ENCODE results near the gene ASB12. TPM values are rescaled to one million over a fixed set of nuclear protein-coding genes. Genes with fewer than 3 reads are reported as not detected.

The ASB12 gene
- total RNA-seq, 6 donors from 2014 or later = 0.29 to 0.46 (median 0.34) TPM; not detected in 3

DNA sequence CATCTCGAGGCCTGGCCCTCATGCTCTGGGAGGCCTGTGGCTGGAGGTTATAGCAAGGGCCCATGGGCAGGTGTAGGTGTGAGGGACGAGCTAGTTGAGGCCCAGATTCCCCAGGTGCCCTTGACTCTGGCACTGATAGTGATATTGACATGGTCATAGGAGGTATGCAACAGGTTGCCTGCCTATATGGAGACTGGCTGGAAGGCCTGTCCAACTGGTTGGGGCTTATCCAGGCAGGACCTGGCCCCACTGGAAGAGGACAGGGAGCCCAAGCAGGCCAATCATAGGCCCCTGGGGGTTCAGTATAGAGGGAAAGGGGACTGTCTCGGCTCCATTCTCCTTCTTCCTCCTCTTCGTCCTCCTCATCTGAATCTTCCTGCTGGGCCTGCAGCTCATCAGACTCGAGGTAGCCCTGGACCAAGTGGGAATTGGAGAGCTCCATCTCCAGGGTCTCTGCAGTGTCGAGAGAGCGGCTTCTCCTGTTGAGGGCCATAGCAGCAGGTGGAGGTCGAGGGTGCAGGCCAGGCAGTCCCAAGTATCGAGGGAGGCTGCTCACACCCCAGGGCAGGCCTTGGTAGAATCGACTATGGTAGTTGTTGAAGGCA, 40.2 kb downstream of the ASB12 start:
- TF ChIP-seq EP300 (IDR thresholded peaks at IDR 0.05) (no peak), POLR2AphosphoS5 (IDR thresholded peaks at IDR 0.05) (no peak), POLR2A (IDR thresholded peaks at IDR 0.05) (no peak)
- TF ChIP-seq, protein P1, sequence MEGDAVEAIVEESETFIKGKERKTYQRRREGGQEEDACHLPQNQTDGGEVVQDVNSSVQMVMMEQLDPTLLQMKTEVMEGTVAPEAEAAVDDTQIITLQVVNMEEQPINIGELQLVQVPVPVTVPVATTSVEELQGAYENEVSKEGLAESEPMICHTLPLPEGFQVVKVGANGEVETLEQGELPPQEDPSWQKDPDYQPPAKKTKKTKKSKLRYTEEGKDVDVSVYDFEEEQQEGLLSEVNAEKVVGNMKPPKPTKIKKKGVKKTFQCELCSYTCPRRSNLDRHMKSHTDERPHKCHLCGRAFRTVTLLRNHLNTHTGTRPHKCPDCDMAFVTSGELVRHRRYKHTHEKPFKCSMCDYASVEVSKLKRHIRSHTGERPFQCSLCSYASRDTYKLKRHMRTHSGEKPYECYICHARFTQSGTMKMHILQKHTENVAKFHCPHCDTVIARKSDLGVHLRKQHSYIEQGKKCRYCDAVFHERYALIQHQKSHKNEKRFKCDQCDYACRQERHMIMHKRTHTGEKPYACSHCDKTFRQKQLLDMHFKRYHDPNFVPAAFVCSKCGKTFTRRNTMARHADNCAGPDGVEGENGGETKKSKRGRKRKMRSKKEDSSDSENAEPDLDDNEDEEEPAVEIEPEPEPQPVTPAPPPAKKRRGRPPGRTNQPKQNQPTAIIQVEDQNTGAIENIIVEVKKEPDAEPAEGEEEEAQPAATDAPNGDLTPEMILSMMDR (IDR thresholded peaks at IDR 0.05) = no peak
- 76 to 97% methylated on average over 5 to 10 of the region's 10 CpGs for WGBS, 2 donors

DNA sequence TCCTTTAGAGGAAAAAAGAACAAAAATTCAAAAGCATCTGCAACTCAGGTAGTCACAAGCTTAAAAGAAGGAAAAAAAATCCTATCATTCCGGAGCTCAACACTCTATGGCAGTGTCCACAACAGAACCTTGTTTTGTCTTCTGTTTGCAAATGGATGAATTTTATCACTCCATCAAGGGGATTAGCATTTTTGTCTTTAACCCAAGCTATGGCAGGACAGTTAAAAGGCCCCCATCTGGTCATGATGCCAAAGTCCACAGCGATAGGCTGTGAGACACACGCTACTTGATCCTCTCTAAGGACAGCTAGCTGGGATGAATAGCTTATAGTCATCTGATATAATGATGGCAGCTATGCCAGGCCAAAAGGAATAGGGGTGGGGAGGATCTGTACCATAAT, 41.5 kb downstream of the ASB12 start:
- ATAC-seq (ENCODE audit: low FRiP score in 2 of 2) (no peak), DNase-seq (no peak)
- Histone ChIP-seq H3K4me3 (no peak overlapping the region), H3K27me3 (no peaks in the 10 kb centered on the region), H3K27ac (no peak overlapping the region), H3K4me1 (no peaks in the 10 kb centered on the region), H3K9me3 (no peaks in the 10 kb centered on the region), H3K36me3 (peaks cover 0 to 18% (median 5%) of the 10 kb centered on the region in 4 donors)
- WGBS, 2 donors = 82 to 96% methylated on average over 3 of the region's 3 CpGs
- TF ChIP-seq POLR2A (IDR thresholded peaks at IDR 0.05) = no peak
- no peak for TF ChIP-seq POLR2AphosphoS5 (IDR thresholded peaks at IDR 0.05)
- TF ChIP-seq EP300 (IDR thresholded peaks at IDR 0.05) = no peak
- TF ChIP-seq, protein P1 (IDR thresholded peaks at IDR 0.05) = no peak

More for the DNA sequence above, 40.2 kb downstream of the ASB12 start:
- Histone ChIP-seq H3K36me3 (peaks cover 0 to 18% (median 5%) of the 10 kb centered on the region in 4 donors), H3K4me3 (no peak overlapping the region), H3K27me3 (no peaks in the 10 kb centered on the region), H3K9me3 (no peaks in the 10 kb centered on the region), H3K4me1 (no peaks in the 10 kb centered on the region), H3K27ac (no peak overlapping the region)
- ATAC-seq (ENCODE audit: low FRiP score in 2 of 2) (no peak), DNase-seq (no peak)

DNA sequence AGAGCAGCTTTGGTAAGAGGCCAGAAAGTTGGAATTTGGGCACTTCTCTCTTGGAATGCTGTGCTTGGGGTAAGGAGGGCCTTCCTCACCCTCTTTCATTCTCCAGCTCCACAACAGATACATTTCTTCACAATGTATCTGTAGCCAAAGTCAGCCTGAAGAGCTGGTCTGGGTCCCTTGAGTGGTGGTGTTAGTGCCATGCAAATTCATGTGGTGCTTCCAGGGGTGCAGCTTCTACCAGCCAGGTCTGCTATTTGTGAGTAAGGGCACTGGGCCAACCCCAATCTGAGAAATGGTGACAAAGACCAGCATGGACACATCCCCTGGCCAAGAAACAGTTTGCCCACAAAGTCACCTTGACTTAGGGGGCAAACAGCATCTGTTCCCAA, 42.7 kb downstream of the ASB12 start:
- H3K4me3 ChIP-seq = no peak overlapping the region
- ATAC-seq (ENCODE audit: low FRiP score in 2 of 2) = no peak
- no peaks in the 10 kb centered on the region for H3K9me3 ChIP-seq
- no peaks in the 10 kb centered on the region for H3K4me1 ChIP-seq
- DNase-seq = no peak
- H3K27me3 ChIP-seq = no peaks in the 10 kb centered on the region
- H3K36me3 ChIP-seq = peaks cover 0 to 16% (median 4%) of the 10 kb centered on the region in 4 donors
- no peak overlapping the region for H3K27ac ChIP-seq
- TF ChIP-seq EP300 (IDR thresholded peaks at IDR 0.05) = no peak
- no peak for TF ChIP-seq POLR2A (IDR thresholded peaks at IDR 0.05)
- TF ChIP-seq, protein P1 (IDR thresholded peaks at IDR 0.05) = no peak
- no peak for TF ChIP-seq POLR2AphosphoS5 (IDR thresholded peaks at IDR 0.05)

DNA sequence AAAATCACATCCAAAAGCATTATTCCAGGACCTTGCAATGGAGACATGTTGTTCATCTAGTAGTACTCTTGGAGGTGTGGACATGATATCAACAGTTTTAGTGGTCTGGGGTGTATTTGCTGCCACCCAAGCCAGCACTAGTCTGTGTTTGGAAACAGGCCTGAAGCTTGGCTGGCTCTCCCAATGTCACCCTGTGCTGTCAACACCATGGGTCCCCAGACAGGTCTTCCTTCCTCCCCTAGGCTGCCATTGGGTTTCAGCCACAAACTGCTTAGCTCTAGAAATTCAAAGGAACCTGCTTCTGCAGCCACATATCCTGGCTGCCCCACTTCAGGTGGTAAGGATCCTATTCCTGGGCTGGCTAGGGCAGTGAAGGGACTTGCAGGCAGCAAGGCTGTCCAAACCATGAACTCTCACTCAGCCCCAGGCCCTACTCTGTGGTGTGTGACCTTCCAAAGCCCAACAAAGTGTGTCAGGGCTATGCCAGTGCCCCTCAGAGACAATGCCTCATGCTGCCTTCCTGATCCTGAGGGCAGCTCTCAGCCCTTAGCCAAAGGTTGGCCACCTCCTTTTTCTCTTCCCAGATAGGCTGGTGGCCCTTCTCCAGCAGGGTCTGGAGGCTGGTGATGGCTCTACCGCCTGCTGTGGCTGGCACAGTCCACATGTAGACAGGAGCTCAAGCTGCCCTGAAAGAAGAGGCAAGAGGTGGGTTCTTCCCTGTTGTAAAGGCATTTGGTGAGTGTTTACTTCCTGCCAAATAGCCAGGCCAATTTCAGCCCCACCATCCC, 43.2 kb downstream of the ASB12 start:
- H3K4me1 ChIP-seq = no peaks in the 10 kb centered on the region
- H3K4me3 ChIP-seq = no peak overlapping the region
- TF ChIP-seq POLR2AphosphoS5 (IDR thresholded peaks at IDR 0.05) (no peak), EP300 (IDR thresholded peaks at IDR 0.05) (no peak), POLR2A (IDR thresholded peaks at IDR 0.05) (no peak)
- TF ChIP-seq, protein P1 (IDR thresholded peaks at IDR 0.05) = no peak
- 67% methylated on average over 1 of the region's 1 CpG; no CpG with 5 or more reads in 1 of the 2 donors for WGBS, 2 donors
- H3K27me3 ChIP-seq = no peaks in the 10 kb centered on the region
- H3K9me3 ChIP-seq = no peaks in the 10 kb centered on the region
- ATAC-seq (ENCODE audit: low FRiP score in 2 of 2) = no peak
- no peak overlapping the region for H3K27ac ChIP-seq
- H3K36me3 ChIP-seq = peaks cover 0 to 10% (median 1%) of the 10 kb centered on the region in 4 donors
- DNase-seq = no peak
